Stimulated activated CD8-positive, alpha-beta memory T cell treated with anti-CD3 and anti-CD28 coated beads, Interleukin-12 subunit alpha, Interleukin-12 subunit beta, amount 100 ng/mL, for 4 hours (primary cell): ENCODE results near the gene ATF7.

Source experiments
- DNase-seq: peaks from one replicate; pipeline ENCODE4 v3.0.0-alpha.2; 2020; ENCODE audit warnings: low read depth

ATF7 gene

GRCh38 chr12:53523131-53523530 is 103.1 kb downstream of the ATF7 start:
- no peak for DNase-seq

- DNase-seq, result no peak
Observed at GRCh38 chr12:53518381-53518780, 107.8 kb downstream of the ATF7 start.

- DNase-seq, result no peak
Observed at GRCh38 chr12:53516758-53517455, 109.3 kb downstream of the ATF7 start.

GRCh38 chr12:53515291-53515680 is 110.9 kb downstream of the ATF7 start:
- no peak for DNase-seq

GRCh38 chr12:53514628-53515290 is 111.4 kb downstream of the ATF7 start:
- no peak for DNase-seq

- DNase-seq, result no peak
Observed at GRCh38 chr12:53513712-53514410, 112.3 kb downstream of the ATF7 start.

GRCh38 chr12:53510181-53510812 is 115.9 kb downstream of the ATF7 start:
- no peak for DNase-seq

- peak; percentile 62 for DNase-seq
Observed at GRCh38 chr12:53508534-53509170, 117.5 kb downstream of the ATF7 start.

- no peak for DNase-seq
Observed at GRCh38 chr12:53507603-53507885, 118.6 kb downstream of the ATF7 start.

- DNase-seq, result no peak
Observed at GRCh38 chr12:53506881-53507602, 119.1 kb downstream of the ATF7 start, which contains the start of gene NPFF. TSS of gene NPFF (minus strand) at chr12:53507484. CDS start at chr12:53507474, 10 bp downstream.

GRCh38 chr12:53506450-53506785 is 119.8 kb downstream of the ATF7 start:
- no peak for DNase-seq

- DNase-seq, result no peak
Observed at GRCh38 chr12:53505555-53506449, 120.4 kb downstream of the ATF7 start.

GRCh38 chr12:53505086-53505485 is 121.1 kb downstream of the ATF7 start:
- no peak for DNase-seq

GRCh38 chr12:53504004-53504920 is 121.9 kb downstream of the ATF7 start:
- no peak for DNase-seq

- no peak for DNase-seq
Observed at GRCh38 chr12:53502983-53503728, 123.0 kb downstream of the ATF7 start.

GRCh38 chr12:53502331-53502730 is 123.9 kb downstream of the ATF7 start:
- no peak for DNase-seq

GRCh38 chr12:53501615-53502181 is 124.5 kb downstream of the ATF7 start:
- DNase-seq, result no peak

- DNase-seq, result peak; percentile 94
Observed at GRCh38 chr12:53500776-53501614, 125.2 kb downstream of the ATF7 start, which contains the start of gene TARBP2. TSS of gene TARBP2 (plus strand) at chr12:53501283. CDS start at chr12:53501409, 126 bp downstream.
